ENCODE measurements around the gene AKAP1. TPM values are rescaled to one million over a fixed set of nuclear protein-coding genes. Genes with fewer than 3 reads are reported as not detected.
"Not testable (repeated sequence)": the region's sequence is repeated elsewhere in the genome, so short reads cannot be mapped to it uniquely, and the experiment has no call there.

Gene AKAP1
- total and polyA plus RNA-seq, 2 donors (not counting 1 experiment from before 2014, with no cell fraction given), result 20.1 to 26.6 TPM

GRCh38 chr17:57102122-57102521 lies 17.1 kb downstream of the AKAP1 start:
- Histone ChIP-seq H3K4me3 (ENCODE audit: control extremely low read depth in 1 of 5, extremely low read depth in 1 of 5, insufficient read depth in 1 of 5, low read depth in 2 of 5, low read length in 4 of 5) (no peak overlapping the region), H3K9me3 (ENCODE audit: control extremely low read depth in 1 of 3, control insufficient read depth in 2 of 3, insufficient read depth in 1 of 3, low read length in 2 of 3) (no peaks in the 10 kb centered on the region), H3K4me2 (replicated peaks; ENCODE audit: low read depth, low read length, poor library complexity, severe bottlenecking) (peak overlapping the region; percentile 44), H3K4me1 (ENCODE audit: control insufficient read depth in 2 of 2, insufficient read depth in 2 of 2, low read length in 2 of 2) (peaks cover 21 to 24% of the 10 kb centered on the region in 2 donors), H4K20me1 (ENCODE audit: control insufficient read depth, insufficient read depth, low read length, poor library complexity, severe bottlenecking) (peaks cover 57% of the 10 kb centered on the region), H2AFZ (ENCODE audit: insufficient read depth, low read depth, low read length, poor library complexity, severe bottlenecking) (no peak overlapping the region), H3K36me3 (replicated peaks in 1 of 2; ENCODE audit: control extremely low read depth in 1 of 2, control insufficient read depth in 1 of 2, extremely low read depth in 1 of 2, insufficient read depth in 2 of 2, low read length in 1 of 2) (peaks cover 0 to 9% of the 10 kb centered on the region in 2 experiments), H3K27ac (ENCODE audit: low read length in 2 of 2) (no peak overlapping the region), H3K9ac (ENCODE audit: low read length) (peak overlapping the region; percentile 13), H3K79me2 (ENCODE audit: control insufficient read depth, insufficient read depth, low read length) (peaks cover 74% of the 10 kb centered on the region), H3K27me3 (replicated peaks in 1 of 4; ENCODE audit: control extremely low read depth in 1 of 4, control insufficient read depth in 3 of 4, insufficient read depth in 4 of 4, low read length in 3 of 4) (no peaks in the 10 kb centered on the region)
- CTCF ChIA-PET, result interaction anchor here (1.2 kb wide), 1 partner anchor 13 kb away, joined by 3 read pairs; no protein-coding TSS in a partner anchor
- 50% methylated on average over 2 of the region's 4 CpGs for WGBS (ENCODE audit: insufficient coverage)
- peaks cover 30% of the 10 kb centered on the region for H3K4me1 Mint-ChIP-seq
- H3K4me3 Mint-ChIP-seq, result peak overlapping the region; percentile 29
- TF ChIP-seq CTCF (IDR thresholded peaks at IDR 0.05) (no peak), EZH2 (IDR thresholded peaks at IDR 0.05; ENCODE audit: borderline replicate concordance, insufficient read depth, low read depth, low read length, poor library complexity, severe bottlenecking) (no peak)
- POLR2A ChIA-PET, result interaction anchor here (0.6 kb wide), 1 partner anchor 38 kb away, joined by 3 read pairs; no protein-coding TSS in a partner anchor
- no peaks in the 10 kb centered on the region for H3K9me3 Mint-ChIP-seq (ENCODE audit: insufficient read depth)
- DNase-seq, result peak; percentile 26
- no peaks in the 10 kb centered on the region for H3K27me3 Mint-ChIP-seq
- no peak for ATAC-seq (ENCODE audit: low read depth)
- intact Hi-C loops (cut with micrococcal nuclease), result no loop called here
- H3K27ac Mint-ChIP-seq, result no peak overlapping the region

GRCh38 chr17:57102660-57103059 lies 17.6 kb downstream of the AKAP1 start:
- Histone ChIP-seq H3K79me2 (ENCODE audit: control insufficient read depth, insufficient read depth, low read length) (peaks cover 68% of the 10 kb centered on the region), H4K20me1 (ENCODE audit: control insufficient read depth, insufficient read depth, low read length, poor library complexity, severe bottlenecking) (peaks cover 52% of the 10 kb centered on the region), H3K4me1 (ENCODE audit: control insufficient read depth in 2 of 2, insufficient read depth in 2 of 2, low read length in 2 of 2) (peaks cover 21 to 24% of the 10 kb centered on the region in 2 donors)
- H3K27ac Mint-ChIP-seq; H3K9me3 Mint-ChIP-seq (ENCODE audit: insufficient read depth); H3K4me2 ChIP-seq (replicated peaks; ENCODE audit: low read depth, low read length, poor library complexity, severe bottlenecking); H3K27ac ChIP-seq (ENCODE audit: low read length in 2 of 2); H2AFZ ChIP-seq (ENCODE audit: insufficient read depth, low read depth, low read length, poor library complexity, severe bottlenecking); H3K9me3 ChIP-seq (ENCODE audit: control extremely low read depth in 1 of 3, control insufficient read depth in 2 of 3, insufficient read depth in 1 of 3, low read length in 2 of 3); H3K9ac ChIP-seq (ENCODE audit: low read length); H3K27me3 Mint-ChIP-seq; H3K27me3 ChIP-seq (replicated peaks in 1 of 4; ENCODE audit: control extremely low read depth in 1 of 4, control insufficient read depth in 3 of 4, insufficient read depth in 4 of 4, low read length in 3 of 4); ATAC-seq (ENCODE audit: low read depth); DNase-seq; POLR2A ChIA-PET; intact Hi-C loops (cut with micrococcal nuclease); H3K4me3 Mint-ChIP-seq; H3K36me3 ChIP-seq (replicated peaks in 1 of 2; ENCODE audit: control extremely low read depth in 1 of 2, control insufficient read depth in 1 of 2, extremely low read depth in 1 of 2, insufficient read depth in 2 of 2, low read length in 1 of 2); H3K4me3 ChIP-seq (ENCODE audit: control extremely low read depth in 1 of 5, extremely low read depth in 1 of 5, insufficient read depth in 1 of 5, low read depth in 2 of 5, low read length in 4 of 5): not testable (repeated sequence)
- CTCF ChIA-PET, result interaction anchor here (1.2 kb wide), 1 partner anchor 14 kb away, joined by 3 read pairs; no protein-coding TSS in a partner anchor
- peaks cover 30% of the 10 kb centered on the region for H3K4me1 Mint-ChIP-seq
- WGBS (ENCODE audit: insufficient coverage), result 100% methylated on average over 7 of the region's 12 CpGs

Measured in B cell (primary cell).